HG03097 (cell line): ENCODE results near the gene DNAJB8.

ENCODE experiments used
- ATAC-seq: cut with Tn5 transposase; IDR thresholded peaks from one replicate; pipeline ENCODE4 v1.9.1; 2021; ENCODE audit not compliant: unreplicated experiment, low FRiP score

DNAJB8 gene

DNA sequence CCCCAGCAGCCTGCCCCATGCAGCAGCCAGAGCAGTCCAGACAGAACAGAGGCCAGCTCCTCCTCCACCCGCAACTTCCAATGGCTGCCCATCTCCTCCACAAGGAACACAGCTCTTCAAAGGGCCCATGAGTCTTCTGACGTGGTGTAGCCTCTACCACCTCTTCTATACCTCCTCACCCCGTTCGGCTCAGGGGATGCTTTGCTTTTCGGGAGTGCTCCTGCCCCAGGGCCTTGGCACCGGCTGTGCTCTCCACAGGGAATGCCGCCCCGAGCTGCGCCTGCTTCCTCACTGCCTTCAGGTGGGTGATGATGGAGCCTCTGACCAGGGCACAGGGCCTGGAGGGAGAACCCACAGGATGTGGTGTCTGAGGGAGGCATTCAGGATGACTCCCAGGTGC, 14.6 kb downstream of the DNAJB8 start:
- ATAC-seq = no peak

- no peak for ATAC-seq
Measured at GRCh38 chr3:128449111-128449638, 17.5 kb downstream of the DNAJB8 start.

- ATAC-seq = no peak
Measured at GRCh38 chr3:128448491-128448890, 18.2 kb downstream of the DNAJB8 start.

DNA sequence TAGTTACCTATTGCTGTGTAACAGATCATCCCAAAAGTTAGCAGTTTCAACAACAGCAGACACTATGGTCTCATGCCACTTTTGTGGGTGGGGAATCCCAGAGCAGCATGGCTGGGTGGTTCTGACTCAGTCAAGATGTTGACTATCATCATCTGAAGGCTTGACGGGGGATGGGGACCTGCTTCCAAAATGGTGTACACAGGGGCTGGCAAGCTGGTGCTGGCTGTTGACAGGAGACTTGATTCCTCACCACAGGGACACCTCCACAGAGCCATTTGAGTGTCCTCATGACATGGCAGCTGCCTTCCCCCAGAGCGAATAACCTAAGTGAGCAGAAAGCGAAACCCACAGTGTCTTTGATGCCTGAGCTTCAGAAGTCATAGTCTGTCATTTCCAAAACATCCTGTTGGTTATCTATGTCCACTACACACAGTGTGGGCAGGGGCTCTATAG, 19.1 kb downstream of the DNAJB8 start:
- no peak for ATAC-seq

- ATAC-seq = no peak
Measured at GRCh38 chr3:128446821-128447220, 19.9 kb downstream of the DNAJB8 start.

DNA sequence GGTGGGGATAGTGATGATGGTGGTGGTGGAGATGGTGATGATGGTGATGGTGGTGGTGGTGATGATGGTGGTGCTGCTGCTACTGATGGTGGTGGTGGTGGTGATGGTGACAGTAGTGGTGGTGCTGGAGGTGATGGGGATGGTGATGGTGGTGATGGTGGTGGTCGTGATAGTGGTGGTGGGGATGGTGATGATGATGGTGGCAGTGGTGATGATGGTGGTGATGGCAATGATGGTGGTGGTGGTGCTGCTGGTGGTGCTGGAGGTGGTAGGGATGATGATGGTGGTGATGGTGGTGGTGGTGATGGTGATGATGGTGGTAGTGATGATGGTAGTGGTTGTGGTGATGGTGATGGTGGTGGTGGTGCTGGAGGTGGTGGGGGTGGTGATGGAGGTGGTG, 21.3 kb downstream of the DNAJB8 start:
- ATAC-seq = no peak

DNA sequence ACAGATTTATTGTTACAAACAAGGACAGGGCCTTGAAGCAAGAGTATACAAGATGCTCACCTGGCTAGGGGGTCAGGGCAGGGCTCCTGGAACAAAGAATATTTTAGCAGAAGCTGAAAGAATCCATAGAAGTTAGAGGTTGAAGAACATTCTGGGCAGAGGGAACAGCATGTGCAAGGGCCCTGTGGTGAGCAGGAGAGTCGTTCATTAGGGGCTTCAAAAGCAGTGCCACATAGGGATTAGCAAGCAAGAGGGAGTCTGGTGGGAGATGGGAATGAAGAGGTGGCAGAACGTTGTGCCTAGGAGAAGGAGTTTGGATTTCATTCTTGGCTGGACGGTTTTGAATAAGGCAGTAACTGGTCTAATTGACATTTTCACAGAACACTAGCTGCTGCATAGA, 22.9 kb downstream of the DNAJB8 start:
- ATAC-seq = no peak

GRCh38 chr3:128442949-128443348, 23.7 kb downstream of the DNAJB8 start:
- ATAC-seq = no peak

DNA sequence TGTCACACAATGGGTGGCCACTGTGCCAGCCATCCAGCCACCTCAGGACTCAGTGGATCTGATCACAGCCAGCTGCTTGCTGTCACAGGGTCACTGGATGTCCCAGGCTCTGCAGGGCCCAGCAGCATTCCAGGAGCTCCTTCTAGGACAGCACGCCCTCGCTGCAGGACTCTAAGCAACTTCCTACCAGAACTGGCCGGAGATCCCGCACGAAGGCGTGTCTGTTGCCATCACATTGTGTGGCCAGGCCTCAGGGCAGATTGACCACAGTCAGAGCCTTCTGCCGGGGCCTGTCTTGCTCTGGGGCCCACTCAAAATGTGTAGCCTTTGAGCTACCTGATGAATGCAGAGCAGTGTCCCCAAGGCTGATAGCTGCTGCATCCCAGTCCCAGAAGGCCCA, 24.6 kb downstream of the DNAJB8 start:
- no peak for ATAC-seq

GRCh38 chr3:128439226-128439625, 27.5 kb downstream of the DNAJB8 start:
- no peak for ATAC-seq

DNA sequence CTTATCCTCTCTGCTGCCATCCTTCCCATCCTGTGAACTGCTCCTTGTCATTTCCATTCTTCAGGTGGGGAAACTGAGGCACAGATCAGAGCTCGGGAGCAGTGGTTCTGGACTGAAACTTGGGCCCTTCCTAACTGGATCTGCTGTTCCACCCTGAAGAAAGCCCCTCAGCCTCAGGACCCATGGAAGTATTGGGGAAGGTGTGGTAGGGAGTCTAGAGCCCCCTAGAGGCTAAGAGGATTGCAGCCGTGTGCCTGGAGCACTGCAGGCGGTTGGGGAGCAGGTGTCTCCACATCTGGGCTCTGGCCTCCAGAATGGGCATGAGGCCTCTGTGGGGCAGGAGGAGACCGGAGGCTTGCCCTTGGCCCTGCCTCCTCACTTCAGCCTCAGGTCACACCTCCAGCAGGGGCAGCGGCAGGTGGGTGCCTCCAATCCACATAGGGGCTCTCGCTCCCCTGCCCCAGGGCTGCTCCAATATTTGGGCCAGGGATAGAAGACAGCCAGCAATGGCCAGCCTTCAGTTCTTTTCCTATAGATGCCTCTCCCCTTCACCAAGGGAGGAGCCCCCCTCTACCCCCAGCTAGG, 28.1 kb downstream of the DNAJB8 start:
- ATAC-seq = no peak

GRCh38 chr3:128436214-128436613, 30.5 kb downstream of the DNAJB8 start:
- no peak for ATAC-seq

DNA sequence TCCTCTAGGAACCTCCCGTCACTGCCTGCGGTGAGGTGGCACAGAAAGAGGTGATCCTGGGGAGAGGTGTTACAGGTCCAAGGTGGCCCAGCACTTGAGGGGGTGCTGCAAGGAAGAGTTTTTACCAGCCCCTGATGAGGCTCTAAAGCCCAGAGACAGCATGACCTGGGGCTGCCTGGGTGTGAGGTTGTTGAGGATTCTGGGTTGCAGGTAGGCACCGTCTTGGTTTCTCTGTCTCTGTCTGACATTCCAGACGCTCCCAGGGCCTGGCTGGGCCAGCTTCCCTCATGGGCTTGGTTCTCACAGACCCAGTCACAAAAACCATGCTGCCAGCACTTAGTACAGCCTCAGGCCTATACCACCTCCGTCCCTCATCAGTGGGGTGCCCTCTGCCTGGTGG, 31.1 kb downstream of the DNAJB8 start:
- no peak for ATAC-seq

DNA sequence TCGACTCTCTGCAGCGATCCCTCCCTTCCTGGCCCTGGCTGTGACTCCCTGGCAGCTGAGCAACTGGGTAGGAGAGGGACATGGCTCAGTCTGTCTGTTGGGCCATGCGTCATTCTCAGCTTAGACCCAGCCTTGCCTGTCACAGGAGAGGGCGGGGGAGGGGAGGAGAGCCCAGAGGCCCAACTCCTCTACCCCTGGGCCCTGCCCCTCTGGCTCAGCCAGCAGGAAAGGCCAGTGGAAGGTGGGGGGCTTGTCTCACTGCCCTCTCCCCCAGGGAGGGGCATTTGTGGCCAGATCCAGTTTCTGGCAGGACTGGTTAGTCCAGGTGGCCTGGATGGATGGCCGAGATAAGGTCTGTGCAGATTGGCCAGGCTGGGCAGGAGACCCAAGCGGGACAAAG, 31.6 kb downstream of the DNAJB8 start:
- no peak for ATAC-seq

DNA sequence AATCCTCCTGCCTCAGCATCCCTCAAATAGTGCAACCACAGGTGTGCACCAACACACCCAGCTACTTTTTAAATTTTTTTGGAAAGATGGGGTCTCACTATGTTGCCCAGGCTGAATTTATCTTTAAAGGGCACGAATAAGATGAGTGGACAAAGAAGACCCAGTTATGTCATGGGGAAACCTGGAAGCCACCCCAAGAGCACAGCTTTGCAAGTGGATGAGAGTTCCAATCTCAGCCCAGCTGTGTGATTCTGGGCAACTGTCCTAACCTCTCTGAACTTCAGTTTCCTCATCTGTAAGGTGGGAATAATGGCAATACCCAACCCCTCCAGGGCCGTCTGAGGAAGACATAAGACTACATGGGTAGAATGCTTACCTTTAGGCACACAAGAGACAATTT, 32.2 kb downstream of the DNAJB8 start:
- no peak for ATAC-seq

GRCh38 chr3:128433837-128434165, 32.9 kb downstream of the DNAJB8 start:
- no peak for ATAC-seq

DNA sequence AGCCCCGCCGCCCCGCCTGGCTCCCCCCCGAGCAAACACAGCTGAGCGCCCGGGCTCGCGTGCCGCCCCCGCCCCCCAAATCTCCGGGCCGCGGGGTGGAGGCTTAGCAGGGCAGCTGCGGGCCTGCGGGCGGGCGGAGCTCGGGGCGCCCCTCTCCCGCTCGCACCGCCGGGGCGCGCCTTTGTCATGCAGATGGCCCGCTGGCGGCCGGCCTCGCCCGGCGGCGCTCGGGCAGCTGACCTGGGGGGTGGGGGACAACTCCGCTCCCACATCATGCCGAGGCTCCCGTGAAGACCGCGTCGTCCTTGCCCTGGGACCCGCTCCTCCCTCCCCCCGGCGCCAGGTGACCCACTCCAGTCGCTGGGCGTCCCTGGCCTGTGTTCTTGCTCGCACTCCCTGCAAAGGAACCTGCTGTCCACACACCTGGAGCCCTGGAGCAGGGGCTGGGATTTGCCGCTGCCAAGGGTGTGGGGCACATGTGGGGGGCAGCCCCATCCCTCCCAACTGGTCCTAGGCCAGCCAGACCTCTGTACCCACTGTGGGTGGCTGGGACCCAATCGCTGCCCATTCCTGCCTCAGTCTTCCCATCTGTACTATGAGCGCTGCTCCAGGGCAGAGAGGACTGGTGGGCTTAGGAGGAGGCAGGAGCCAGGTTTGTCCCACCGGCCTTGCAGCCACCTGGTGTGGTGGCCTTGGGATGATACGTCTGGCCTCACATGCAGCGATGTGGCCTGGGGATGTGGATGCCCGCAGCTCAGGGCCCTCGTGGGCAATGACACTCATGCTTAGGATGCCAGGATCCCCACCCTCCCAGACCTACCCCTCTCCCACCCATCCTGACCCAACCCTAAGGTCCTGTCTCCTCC, 33.5 kb downstream of the DNAJB8 start:
- no peak for ATAC-seq

DNA sequence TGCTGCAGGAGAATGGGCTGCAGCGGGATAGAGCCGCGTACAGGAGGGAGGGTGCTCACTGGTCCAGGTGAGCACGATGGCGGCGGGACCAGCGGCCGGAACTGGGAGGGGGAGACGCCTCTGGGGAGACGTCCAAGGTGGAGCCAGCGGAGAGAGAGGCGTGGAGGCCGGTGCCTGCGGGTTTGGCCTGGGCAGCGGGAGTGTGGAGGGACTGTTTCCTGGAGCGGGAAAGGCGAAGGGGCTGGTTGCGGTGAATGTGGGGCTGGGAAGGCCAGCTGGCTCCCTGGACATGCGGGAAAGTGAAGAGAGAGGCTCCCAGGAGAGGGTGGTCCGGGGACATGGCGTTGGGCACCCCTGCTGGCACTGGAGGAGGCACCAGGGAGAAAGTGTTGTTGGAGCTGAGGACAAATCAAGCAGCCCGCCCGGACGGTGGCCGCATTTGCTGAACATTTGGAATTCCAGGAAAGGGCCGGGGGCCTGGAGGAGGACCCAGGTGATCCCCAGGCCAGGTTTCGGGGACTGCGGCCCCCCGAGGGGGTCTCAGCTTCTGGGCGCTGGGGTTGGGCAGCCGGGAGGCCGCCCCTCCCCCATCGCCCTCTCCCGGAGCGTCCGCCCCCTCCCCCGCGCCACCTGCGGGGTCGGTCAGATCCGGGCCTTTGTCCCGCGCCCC, 34.3 kb downstream of the DNAJB8 start:
- ATAC-seq = no peak

DNA sequence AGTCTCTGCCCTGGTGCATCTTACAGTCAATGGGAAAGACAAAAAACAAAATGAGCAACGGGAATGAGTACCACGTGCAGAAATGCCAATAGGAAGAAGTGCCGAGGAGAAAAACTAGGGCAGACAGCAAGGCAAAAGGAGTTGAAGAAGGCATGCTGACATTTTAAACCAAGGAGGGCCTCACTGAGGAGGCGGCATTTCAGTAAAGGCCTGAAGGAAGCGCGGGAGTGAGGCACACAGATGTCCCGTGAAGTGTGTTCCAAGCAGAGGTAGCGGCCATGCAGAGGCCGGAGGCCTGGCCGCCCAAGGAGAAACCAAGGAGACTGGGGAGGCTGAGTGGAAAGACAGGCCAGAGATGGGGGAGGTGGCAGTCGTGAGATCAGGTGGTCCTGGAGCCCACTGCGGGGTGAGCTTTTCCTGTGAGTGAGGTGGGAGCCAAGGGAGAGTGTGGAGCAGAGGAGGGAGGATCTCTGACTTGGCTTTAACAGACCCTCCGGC, 34.8 kb downstream of the DNAJB8 start:
- ATAC-seq = no peak

DNA sequence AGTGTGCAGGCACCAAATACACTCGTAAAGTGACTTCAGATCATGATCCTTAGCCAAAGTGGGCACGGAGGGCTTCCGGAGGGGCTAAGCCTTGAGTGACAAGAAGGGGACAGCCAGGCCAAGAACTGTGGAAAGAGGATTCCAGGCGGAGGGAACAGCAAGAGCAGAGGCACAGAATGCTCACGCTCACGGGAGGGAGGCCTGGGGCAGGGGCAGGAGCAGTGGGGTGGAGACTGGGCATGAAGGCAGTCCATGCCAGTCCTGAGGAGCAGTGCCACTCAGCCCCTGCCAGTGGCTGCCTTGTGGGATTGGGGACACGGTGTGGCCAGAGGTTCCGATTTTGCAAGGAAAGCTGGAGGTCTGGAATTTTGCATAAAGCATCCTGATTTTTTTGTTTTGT, 36.0 kb downstream of the DNAJB8 start:
- ATAC-seq = no peak

DNA sequence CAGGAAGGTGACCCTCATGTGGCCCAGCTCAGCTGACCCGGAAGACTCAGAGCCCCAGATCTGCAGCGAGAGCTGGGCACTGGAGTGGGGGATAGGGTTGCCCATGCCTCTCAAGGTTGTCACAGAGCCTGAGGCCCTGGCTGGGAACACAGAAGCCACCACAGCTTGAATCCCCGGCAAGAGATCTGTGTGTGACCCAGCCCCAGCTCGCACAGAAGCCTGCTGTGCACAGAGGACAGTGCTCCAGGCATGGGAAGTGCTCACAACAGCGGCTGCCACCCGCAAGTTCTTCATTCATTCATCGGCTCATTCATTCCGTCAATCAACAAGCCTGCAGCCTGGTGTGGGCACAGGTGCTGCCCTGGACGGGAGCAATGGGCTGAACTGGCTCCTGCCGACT, 36.4 kb downstream of the DNAJB8 start:
- no peak for ATAC-seq
